ENCODE data around the gene CACNA2D3.

DNA sequence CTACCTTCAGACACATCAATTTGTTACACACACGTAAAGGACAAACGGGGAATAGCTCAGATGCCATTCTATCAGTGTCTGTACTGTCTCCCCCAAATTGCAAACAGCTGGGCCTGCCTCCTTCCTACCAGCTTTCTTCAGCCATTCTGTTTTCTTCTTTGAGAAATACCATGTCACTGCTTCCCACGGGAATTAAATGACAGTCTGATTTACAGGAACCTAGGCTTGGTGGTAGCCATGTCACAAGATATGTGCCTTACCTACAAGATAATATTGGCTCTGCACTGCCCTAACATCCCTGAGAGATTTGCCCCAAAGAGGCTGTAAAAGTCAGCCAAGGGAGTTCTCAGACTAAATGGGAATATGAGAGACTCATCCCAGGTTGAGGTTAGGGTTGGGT, 497.2 kb downstream of the CACNA2D3 start:
- TF ChIP-seq, protein P1, sequence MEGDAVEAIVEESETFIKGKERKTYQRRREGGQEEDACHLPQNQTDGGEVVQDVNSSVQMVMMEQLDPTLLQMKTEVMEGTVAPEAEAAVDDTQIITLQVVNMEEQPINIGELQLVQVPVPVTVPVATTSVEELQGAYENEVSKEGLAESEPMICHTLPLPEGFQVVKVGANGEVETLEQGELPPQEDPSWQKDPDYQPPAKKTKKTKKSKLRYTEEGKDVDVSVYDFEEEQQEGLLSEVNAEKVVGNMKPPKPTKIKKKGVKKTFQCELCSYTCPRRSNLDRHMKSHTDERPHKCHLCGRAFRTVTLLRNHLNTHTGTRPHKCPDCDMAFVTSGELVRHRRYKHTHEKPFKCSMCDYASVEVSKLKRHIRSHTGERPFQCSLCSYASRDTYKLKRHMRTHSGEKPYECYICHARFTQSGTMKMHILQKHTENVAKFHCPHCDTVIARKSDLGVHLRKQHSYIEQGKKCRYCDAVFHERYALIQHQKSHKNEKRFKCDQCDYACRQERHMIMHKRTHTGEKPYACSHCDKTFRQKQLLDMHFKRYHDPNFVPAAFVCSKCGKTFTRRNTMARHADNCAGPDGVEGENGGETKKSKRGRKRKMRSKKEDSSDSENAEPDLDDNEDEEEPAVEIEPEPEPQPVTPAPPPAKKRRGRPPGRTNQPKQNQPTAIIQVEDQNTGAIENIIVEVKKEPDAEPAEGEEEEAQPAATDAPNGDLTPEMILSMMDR (IDR thresholded peaks at IDR 0.05): no peak
- no peak for TF ChIP-seq POLR2A (IDR thresholded peaks at IDR 0.05)

All from lower leg skin (tissue), 3 donors.